GM13976 (cell line): ENCODE results near the gene PAQR5.
"Not testable (repeated sequence)": the region's sequence is repeated elsewhere in the genome, so short reads cannot be mapped to it uniquely, and the experiment has no call there.

ENCODE experiments used
- DNase-seq: peaks from one replicate; pipeline ENCODE4 v3.0.0; 2012; ENCODE audit warnings: low spot score
- CTCF ChIP-seq: IDR thresholded peaks from 2 replicates; pipeline ENCODE4 v1.5.1; 2012; ENCODE audit warnings: borderline replicate concordance, mild to moderate bottlenecking; ENCODE audit not compliant: insufficient read depth; ENCODE audit errors: extremely low read depth, missing control alignments, control extremely low read depth
- in situ Hi-C: fragments of 300-500 bp; cut with MboI; formaldehyde crosslinking; loops from one replicate; pipeline ENCODE4 v1.12.0; 2022; ENCODE audit warnings: low sequenced_read_pairs, mixed read lengths, inconsistent platforms; ENCODE audit not compliant: unreplicated experiment

PAQR5 gene

GRCh38 chr15:69337138-69337537 lies 38.4 kb downstream of the PAQR5 start:
- no peak for TF ChIP-seq CTCF
- no peak for DNase-seq
- in situ Hi-C loops: no loop called here

- in situ Hi-C loops: no loop called here
- TF ChIP-seq CTCF: no peak
- DNase-seq: no peak
Measured at GRCh38 chr15:69338535-69339213, 40.0 kb downstream of the PAQR5 start.

GRCh38 chr15:69339214-69339543 lies 40.5 kb downstream of the PAQR5 start:
- DNase-seq, in situ Hi-C loops: not testable (repeated sequence)

- TF ChIP-seq CTCF: no peak
- no peak for DNase-seq
- in situ Hi-C loops: no loop called here
Measured at GRCh38 chr15:69340243-69340900, 41.7 kb downstream of the PAQR5 start.

GRCh38 chr15:69341356-69341755 lies 42.6 kb downstream of the PAQR5 start:
- in situ Hi-C loops: no loop called here
- TF ChIP-seq CTCF: no peak
- DNase-seq: no peak

- no peak for TF ChIP-seq CTCF
- no peak for DNase-seq
- in situ Hi-C loops: no loop called here
Measured at GRCh38 chr15:69342460-69343076, 43.9 kb downstream of the PAQR5 start.

- TF ChIP-seq CTCF: no peak
- in situ Hi-C loops: no loop called here
- DNase-seq: no peak
Measured at GRCh38 chr15:69343133-69343532, 44.4 kb downstream of the PAQR5 start.
